Brain microvascular endothelial cell (primary cell): ENCODE data around the gene POP4.
"Not testable (repeated sequence)": the region's sequence is repeated elsewhere in the genome, so short reads cannot be mapped to it uniquely, and the experiment has no call there.

Experiments
- DNase-seq: peaks from one replicate; pipeline ENCODE4 v3.0.0-alpha.2; 2020
- H3K27ac ChIP-seq: fragments of 250-450 bp; sonication (Bioruptor Pico); 2 replicates; pipeline ENCODE4 v1.5.1; 2020; ENCODE audit warnings: mild to moderate bottlenecking, moderate library complexity
- H3K27me3 ChIP-seq: fragments of 250-450 bp; sonication (Bioruptor Pico); replicated peaks from 2 replicates; pipeline ENCODE4 v1.5.1; 2020; ENCODE audit warnings: mild to moderate bottlenecking
- H3K36me3 ChIP-seq: fragments of 250-450 bp; sonication (Bioruptor Pico); replicated peaks from 2 replicates; pipeline ENCODE4 v1.5.1; 2020; ENCODE audit warnings: mild to moderate bottlenecking
- H3K4me3 ChIP-seq: 2 replicates; pipeline ENCODE4 v1.5.1; 2011; ENCODE audit warnings: low read depth, mild to moderate bottlenecking, control low read depth, low read length, moderate library complexity
- in situ Hi-C: cut with HindIII; loops from 2 replicates; pipeline ENCODE4 v1.10.0; 2017; ENCODE audit warnings: low sequenced_read_pairs, low pct_ligation_motif_present
- TF ChIP-seq, protein P1 (sequence below): IDR thresholded peaks from 2 replicates; pipeline ENCODE4 v1.5.1; 2011; ENCODE audit warnings: low read depth, mild to moderate bottlenecking, moderate library complexity, low read length, control low read depth, inconsistent platforms; ENCODE audit errors: missing control alignments

The POP4 gene

DNA sequence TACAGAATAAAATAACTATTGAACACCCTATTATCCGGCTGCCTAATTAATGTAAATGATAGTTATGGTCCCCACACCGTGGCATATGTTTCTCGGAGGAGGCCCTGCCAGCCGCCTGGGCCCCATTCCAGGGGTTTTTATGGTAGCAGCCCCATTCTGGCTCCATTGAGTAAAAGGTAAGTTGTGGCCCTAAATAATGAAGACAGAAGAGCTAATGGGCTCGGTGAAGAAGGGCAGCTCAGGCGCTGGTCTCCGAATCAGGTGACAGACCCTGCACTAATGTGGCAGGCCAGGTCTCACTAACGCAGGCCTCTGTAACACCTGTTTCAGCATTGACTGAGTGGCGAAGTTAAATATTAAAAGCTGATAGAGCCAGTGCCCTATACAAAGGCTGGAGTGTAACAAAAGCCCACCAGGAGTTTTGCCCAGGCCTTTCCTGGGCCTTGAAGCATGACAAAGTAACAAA is 19.1 kb downstream of the POP4 start:
- no peak for DNase-seq
- no peaks in the 10 kb centered on the region for H3K36me3 ChIP-seq
- no peak overlapping the region for H3K4me3 ChIP-seq
- TF ChIP-seq, protein P1, sequence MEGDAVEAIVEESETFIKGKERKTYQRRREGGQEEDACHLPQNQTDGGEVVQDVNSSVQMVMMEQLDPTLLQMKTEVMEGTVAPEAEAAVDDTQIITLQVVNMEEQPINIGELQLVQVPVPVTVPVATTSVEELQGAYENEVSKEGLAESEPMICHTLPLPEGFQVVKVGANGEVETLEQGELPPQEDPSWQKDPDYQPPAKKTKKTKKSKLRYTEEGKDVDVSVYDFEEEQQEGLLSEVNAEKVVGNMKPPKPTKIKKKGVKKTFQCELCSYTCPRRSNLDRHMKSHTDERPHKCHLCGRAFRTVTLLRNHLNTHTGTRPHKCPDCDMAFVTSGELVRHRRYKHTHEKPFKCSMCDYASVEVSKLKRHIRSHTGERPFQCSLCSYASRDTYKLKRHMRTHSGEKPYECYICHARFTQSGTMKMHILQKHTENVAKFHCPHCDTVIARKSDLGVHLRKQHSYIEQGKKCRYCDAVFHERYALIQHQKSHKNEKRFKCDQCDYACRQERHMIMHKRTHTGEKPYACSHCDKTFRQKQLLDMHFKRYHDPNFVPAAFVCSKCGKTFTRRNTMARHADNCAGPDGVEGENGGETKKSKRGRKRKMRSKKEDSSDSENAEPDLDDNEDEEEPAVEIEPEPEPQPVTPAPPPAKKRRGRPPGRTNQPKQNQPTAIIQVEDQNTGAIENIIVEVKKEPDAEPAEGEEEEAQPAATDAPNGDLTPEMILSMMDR: no peak
- no peak overlapping the region for H3K27ac ChIP-seq
- H3K27me3 ChIP-seq: no peaks in the 10 kb centered on the region
- in situ Hi-C loops: no loop called here

DNA sequence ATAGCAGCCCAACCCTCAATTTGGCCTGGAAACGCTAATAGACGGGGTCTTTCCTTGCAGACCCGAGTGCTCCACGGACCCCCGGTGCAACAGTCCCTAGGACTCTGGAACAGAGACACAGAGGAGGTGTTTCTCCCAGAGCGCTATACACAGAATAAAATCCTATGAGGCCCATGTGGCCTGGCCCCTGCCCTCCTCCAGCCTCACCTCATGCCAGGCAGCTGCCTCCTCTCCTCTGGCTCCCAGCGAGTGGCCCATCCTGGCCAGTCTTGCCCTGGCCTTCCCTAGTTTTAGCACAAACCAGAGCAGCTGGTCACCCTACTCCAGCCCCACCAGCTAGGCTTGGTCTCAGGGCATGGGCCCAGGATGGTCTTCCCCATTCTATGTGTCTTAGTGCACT is 20.3 kb downstream of the POP4 start:
- Histone ChIP-seq H3K27ac (no peak overlapping the region), H3K36me3 (no peaks in the 10 kb centered on the region), H3K27me3 (no peaks in the 10 kb centered on the region), H3K4me3 (no peak overlapping the region)
- in situ Hi-C loops: no loop called here
- DNase-seq: no peak
- TF ChIP-seq, protein P1: no peak

DNA sequence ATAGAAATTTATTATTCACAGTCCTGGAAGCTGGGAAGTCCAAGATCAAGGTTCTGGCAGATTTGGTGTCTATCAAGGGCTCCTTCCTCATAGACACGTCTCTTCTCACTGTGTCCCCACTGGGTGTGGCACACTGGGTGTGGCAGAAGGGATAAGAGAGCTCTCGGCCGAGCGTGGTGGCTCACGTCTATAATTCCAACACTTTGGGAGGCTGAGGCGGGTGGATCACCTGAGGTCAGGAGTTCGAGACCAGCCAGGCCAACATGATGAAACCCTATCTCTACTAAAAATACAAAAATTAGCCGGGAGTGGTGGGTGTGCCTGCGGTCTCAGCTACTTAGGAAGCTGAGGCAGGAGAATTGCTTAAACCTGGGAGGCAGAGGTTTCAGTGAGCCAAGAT is 20.7 kb downstream of the POP4 start:
- H3K36me3 ChIP-seq, H3K27ac ChIP-seq, DNase-seq, H3K4me3 ChIP-seq, in situ Hi-C loops, H3K27me3 ChIP-seq: not testable (repeated sequence)

- TF ChIP-seq, protein P1: no peak
- in situ Hi-C loops: no loop called here
- H3K27me3 ChIP-seq: no peaks in the 10 kb centered on the region
- DNase-seq: no peak
- H3K4me3 ChIP-seq: no peak overlapping the region
- no peaks in the 10 kb centered on the region for H3K36me3 ChIP-seq
- no peak overlapping the region for H3K27ac ChIP-seq
Observed at GRCh38 chr19:29628661-29629385, 22.7 kb downstream of the POP4 start.

DNA sequence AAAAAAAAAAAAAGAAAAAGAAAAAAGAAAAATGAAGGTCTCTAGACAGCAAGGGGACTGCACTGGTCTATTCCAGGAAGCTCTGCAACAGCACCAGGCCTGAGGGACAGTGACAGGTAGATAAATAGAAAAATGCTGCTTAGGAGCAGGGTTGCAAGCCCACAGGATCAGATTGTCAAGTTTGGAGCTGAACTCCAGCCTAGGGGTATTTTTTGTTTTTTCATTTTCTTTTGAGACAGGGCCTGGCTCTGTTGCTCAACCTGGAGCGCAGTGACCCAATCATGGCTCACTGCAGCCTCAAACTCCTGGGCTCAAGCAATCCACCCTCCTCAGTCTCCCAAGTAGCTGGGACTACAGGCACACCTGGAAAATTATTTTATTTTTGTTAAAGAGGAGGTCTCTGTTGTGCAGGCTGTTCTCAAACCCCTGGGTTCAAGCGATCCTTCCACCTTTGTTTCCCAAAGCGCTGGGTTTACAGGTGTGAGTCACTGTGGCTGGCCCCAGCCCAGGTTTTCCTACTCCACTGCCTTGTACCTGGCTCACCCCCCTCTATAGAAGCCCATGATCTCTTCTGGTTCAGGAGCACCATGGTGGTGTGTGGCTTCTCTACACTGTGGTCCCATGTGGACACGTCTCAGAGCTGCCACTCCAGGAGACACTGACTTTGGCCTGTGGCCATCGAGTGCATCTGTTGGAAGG is 23.9 kb downstream of the POP4 start:
- Histone ChIP-seq H3K4me3 (no peak overlapping the region), H3K27me3 (no peaks in the 10 kb centered on the region), H3K36me3 (no peaks in the 10 kb centered on the region), H3K27ac (no peak overlapping the region)
- no peak for DNase-seq
- in situ Hi-C loops: no loop called here
- TF ChIP-seq, protein P1: no peak

- in situ Hi-C loops: no loop called here
- no peak for DNase-seq
- H3K27me3 ChIP-seq: no peaks in the 10 kb centered on the region
- no peak overlapping the region for H3K27ac ChIP-seq
- H3K36me3 ChIP-seq: no peaks in the 10 kb centered on the region
- TF ChIP-seq, protein P1: no peak
- no peak overlapping the region for H3K4me3 ChIP-seq
Observed at GRCh38 chr19:29630655-29631054, 24.6 kb downstream of the POP4 start.
